DND-41 (cell line): ENCODE results near the gene GPR37L1.

Experiments
- CTCF ChIP-seq: IDR thresholded peaks from 2 replicates; pipeline ENCODE4 v1.5.1; 2012; ENCODE audit warnings: borderline replicate concordance, low read length, moderate library complexity, mild to moderate bottlenecking; ENCODE audit not compliant: poor library complexity, severe bottlenecking; ENCODE audit errors: extremely low read depth
- EZH2 ChIP-seq: IDR thresholded peaks from 3 replicates; pipeline ENCODE4 v1.6.1; 2012; ENCODE audit warnings: borderline replicate concordance, low read depth, mild to moderate bottlenecking, moderate library complexity, low read length, inconsistent platforms; ENCODE audit not compliant: severe bottlenecking

- TF ChIP-seq CTCF (no peak), EZH2 (no peak)
These were observed 40.7 kb upstream of the GPR37L1 start for GRCh38 chr1:202081992-202082391.
